Heart right ventricle (tissue), 16 donors: ENCODE measurements around the gene GCSAM. TPM values are rescaled to one million over a fixed set of nuclear protein-coding genes. Genes with fewer than 3 reads are reported as not detected.
A peak's percentile ranks its signal among the peaks of the same experiment; 100 is the strongest.

Source experiments
- ATAC-seq, 8 donors: fragments of 200-7000 bp; cut with Tn5 transposase; one replicate each; pipeline ENCODE4 v1.9.1; 2020; ENCODE audit warnings: mild to moderate bottlenecking in 8 of 8, moderate library complexity in 8 of 8, moderate number of reproducible peaks in 1 of 8
- DNase-seq, 2 donors: peaks; one replicate each; pipeline ENCODE4 v3.0.0-alpha.2; 2020
- H3K27ac ChIP-seq, 10 donors: fragments of 200-600 bp; sonication (generic) in 2 of 10; one replicate each; pipeline versions ENCODE4 v1.5.0 to v1.8.0; 2020 to 2022; ENCODE audit warnings: mild to moderate bottlenecking in 3 of 10
- H3K27me3 ChIP-seq, 7 donors: fragments of 200-600 bp; one replicate each; pipeline ENCODE4 v1.8.0; 2021 to 2022; ENCODE audit warnings: mild to moderate bottlenecking in 2 of 7
- H3K36me3 ChIP-seq, 9 donors: fragments of 200-600 bp; sonication (generic) in 1 of 9; one replicate each; pipeline versions ENCODE4 v1.5.0 to v1.8.0; 2020 to 2022; ENCODE audit warnings: mild to moderate bottlenecking in 2 of 9
- H3K4me1 ChIP-seq, 9 donors: fragments of 200-600 bp; sonication (generic) in 1 of 9; one replicate each; pipeline versions ENCODE4 v1.5.0 to v1.8.0; 2020 to 2022; ENCODE audit warnings: mild to moderate bottlenecking in 4 of 9
- H3K4me3 ChIP-seq, 10 donors: fragments of 200-600 bp; sonication (generic) in 2 of 10; one replicate each; pipeline versions ENCODE4 v1.5.0 to v1.8.0; 2020 to 2022; ENCODE audit warnings: mild to moderate bottlenecking in 7 of 10, moderate library complexity in 2 of 10
- H3K9me3 ChIP-seq, 11 donors: fragments of 200-600 bp in 10 of 11; sonication (generic) in 2 of 11; one replicate each; pipeline versions ENCODE4 v1.5.0 to v1.8.0; 2013 to 2022; ENCODE audit warnings: mild to moderate bottlenecking in 2 of 11, control low read depth in 1 of 11, moderate library complexity in 1 of 11
- WGBS, 2 donors: extraction: QIAGEN DNeasy Blood & Tissue Kit; methylation state at CpG; one replicate each; pipeline ENCODE4 v1.1.7; 2013; ENCODE audit warnings: inconsistent platforms in 1 of 2; 5-methylcytosine and 5-hydroxymethylcytosine counted together
- intact Hi-C, 10 donors: fragments of 100-400 bp; cut with DNase I; formaldehyde crosslinking; loops; one replicate each; pipeline versions ENCODE4 v1.11.1 to v1.14.2; 2022
- polyA plus RNA-seq, 2 donors: library from polyadenylated mRNA; stranded (reverse); fragments of 200-250 nt; gene quantifications; one replicate each; pipeline ENCODE4 v1.2.3, GENCODE V29; 2013
- total RNA-seq, 10 donors: library from RNA; stranded (reverse); fragmentation: NEBNext Ultra II Directional in 3 of 10; extraction: Animal tissue kit (Norgen Biotek cat#: 25700) in 3 of 10; gene quantifications; one replicate each; pipeline versions ENCODE4 v1.2.1 to v1.2.4, GENCODE V29; 2021 to 2023
- TF ChIP-seq, protein P1 (sequence below), 9 donors: fragments of 200-600 bp; sonication (generic) in 2 of 9; IDR thresholded peaks; one replicate each; pipeline versions ENCODE4 v1.5.0 to v1.8.0; 2021 to 2022; ENCODE audit warnings: antibody characterized with exemption in 9 of 9, mild to moderate bottlenecking in 5 of 9, moderate library complexity in 1 of 9
- donor health status: Arrhythmogenic right ventricular cardiomyopathy.
- donor health status: ischemic (EF 13 %, LVEDD 7.1; RV severe dilation, severe dysfunction).
- donor health status: healthy with polysubstance abuse.
- donor health status: DM: no; HTN: yes; CAD: no.
- donor health status: DM: no; HTN: no; CAD: no.
- donor health status: ischemic (EF 25% LVEDD 6.9; RV normal size, moderate dysfunction).
- donor health status: ischemic (EF 25% LVEDD 5.7; RV mildly dilated, moderate dysfunction).
- donor health status: healthy.
- donor health status: DM: yes; HTN: yes; CAD: no.
- donor health status: Ischemic cardiomyopathy.
- donor health status: ischemic (EF 35%, LVEDD 5.7; RV mildly dilated, moderate dysfunction).
- donor health status: nonischemic (EF 11% LVEDD 7.7; RV severe dilation, severe dysfunction).
- donor health status: DM: yes; HTN: yes; CAD: no.
- donor health status: PGD.
- donor health status: ischemic (EF 29% LVEDD 5.4; RV normal size, mild dysfunction).
- donor health status: nonischemic (EF 23%, LVEDD 6.1; RV moderate dilation, normal function).

GCSAM gene
- total and polyA plus RNA-seq, 12 donors: 0.04 to 0.62 (median 0.28) TPM; not detected in 7

DNA sequence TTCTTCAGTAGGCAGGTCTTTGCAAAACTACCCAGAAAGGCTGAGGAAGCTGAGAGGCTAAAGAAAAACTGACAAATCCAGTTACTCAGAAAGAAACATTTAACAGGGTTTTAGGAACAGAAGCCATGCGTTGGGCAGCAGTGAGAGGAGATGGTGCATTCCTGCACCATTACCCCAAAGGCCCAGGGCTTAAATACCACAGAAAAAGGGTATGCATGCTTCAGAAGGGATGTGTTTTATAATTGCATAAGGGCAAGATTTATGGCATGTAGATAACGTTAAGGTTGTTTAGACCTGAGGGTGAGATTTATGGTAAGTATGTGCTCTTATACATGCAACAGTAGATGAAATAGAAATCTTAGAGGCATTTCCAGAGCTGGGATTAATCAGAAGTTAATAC lies 36.9 kb downstream of the GCSAM start:
- H3K27ac ChIP-seq: no peak overlapping the region
- TF ChIP-seq, protein P1, sequence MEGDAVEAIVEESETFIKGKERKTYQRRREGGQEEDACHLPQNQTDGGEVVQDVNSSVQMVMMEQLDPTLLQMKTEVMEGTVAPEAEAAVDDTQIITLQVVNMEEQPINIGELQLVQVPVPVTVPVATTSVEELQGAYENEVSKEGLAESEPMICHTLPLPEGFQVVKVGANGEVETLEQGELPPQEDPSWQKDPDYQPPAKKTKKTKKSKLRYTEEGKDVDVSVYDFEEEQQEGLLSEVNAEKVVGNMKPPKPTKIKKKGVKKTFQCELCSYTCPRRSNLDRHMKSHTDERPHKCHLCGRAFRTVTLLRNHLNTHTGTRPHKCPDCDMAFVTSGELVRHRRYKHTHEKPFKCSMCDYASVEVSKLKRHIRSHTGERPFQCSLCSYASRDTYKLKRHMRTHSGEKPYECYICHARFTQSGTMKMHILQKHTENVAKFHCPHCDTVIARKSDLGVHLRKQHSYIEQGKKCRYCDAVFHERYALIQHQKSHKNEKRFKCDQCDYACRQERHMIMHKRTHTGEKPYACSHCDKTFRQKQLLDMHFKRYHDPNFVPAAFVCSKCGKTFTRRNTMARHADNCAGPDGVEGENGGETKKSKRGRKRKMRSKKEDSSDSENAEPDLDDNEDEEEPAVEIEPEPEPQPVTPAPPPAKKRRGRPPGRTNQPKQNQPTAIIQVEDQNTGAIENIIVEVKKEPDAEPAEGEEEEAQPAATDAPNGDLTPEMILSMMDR (IDR thresholded peaks at IDR 0.05): no peak
- peaks cover 4 to 34% (median 11%) of the 10 kb centered on the region in 9 donors for H3K4me1 ChIP-seq
- WGBS, 2 donors: 91 to 93% methylated on average over 2 of the region's 2 CpGs
- H3K27me3 ChIP-seq: peaks cover 0 to 31% (median 0%) of the 10 kb centered on the region in 7 donors
- H3K36me3 ChIP-seq: no peaks in the 10 kb centered on the region
- intact Hi-C loops: loop anchor here in 1 of 10 donors (5.0 kb wide), 1 partner anchor 1974 kb away; no protein-coding TSS in a partner anchor
- DNase-seq (no peak), ATAC-seq (no peak)
- H3K9me3 ChIP-seq: no peaks in the 10 kb centered on the region
- no peak overlapping the region for H3K4me3 ChIP-seq

DNA sequence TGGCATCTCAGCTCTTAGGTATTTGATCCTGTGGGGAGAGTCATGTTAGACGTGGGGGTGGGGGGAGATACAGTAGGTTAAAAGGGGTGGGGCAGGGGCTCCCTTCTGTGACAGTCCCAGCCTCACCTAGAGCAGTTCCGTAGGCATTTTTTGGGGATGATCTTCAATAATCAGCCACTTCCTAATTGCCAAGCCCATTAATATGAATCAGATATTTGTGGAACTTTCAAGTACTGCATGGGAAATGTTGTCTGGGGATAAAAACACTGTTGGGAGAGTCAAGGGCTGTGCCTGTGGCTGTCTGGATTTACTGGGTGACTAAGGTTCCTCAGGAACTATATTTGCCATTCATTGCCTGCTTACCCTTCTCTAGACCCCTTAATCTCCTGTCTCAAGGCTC lies 37.3 kb downstream of the GCSAM start:
- Histone ChIP-seq H3K27ac (no peak overlapping the region), H3K4me3 (no peak overlapping the region), H3K9me3 (no peaks in the 10 kb centered on the region), H3K4me1 (peaks cover 4 to 38% (median 15%) of the 10 kb centered on the region in 9 donors), H3K27me3 (peaks cover 0 to 33% (median 0%) of the 10 kb centered on the region in 7 donors), H3K36me3 (no peaks in the 10 kb centered on the region)
- intact Hi-C loops: loop anchor here in 1 of 10 donors (5.0 kb wide), 1 partner anchor 1973 kb away; no protein-coding TSS in a partner anchor
- ATAC-seq (no peak), DNase-seq (no peak)
- TF ChIP-seq, protein P1 (IDR thresholded peaks at IDR 0.05): no peak
- 50 to 71% methylated on average over 2 of the region's 2 CpGs for WGBS, 2 donors

DNA sequence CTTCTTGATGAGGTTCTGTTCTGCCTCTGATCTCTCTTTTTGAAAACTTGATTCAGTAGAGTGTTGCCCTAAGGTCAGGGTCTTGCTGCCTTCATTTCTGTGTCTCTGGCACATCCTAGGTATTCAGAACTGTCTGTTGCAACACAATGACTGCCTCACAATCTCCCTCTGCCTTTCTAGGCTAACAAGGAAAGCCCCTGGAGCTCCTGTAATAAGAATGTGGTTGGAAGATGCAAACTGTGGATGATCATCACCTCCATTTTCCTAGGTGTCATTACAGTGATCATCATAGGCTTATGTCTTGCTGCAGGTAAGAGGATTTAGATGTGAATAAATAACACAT lies 39.9 kb downstream of the GCSAM start:
- ATAC-seq (peak in 5 of 8 donors; percentile 4 to 20 (median 7)), DNase-seq (no peak)
- no peaks in the 10 kb centered on the region for H3K36me3 ChIP-seq
- H3K4me3 ChIP-seq: peak overlapping the region in 6 of 10 donors; percentile 2 to 31 (median 12)
- peaks cover 6 to 45% (median 22%) of the 10 kb centered on the region in 9 donors for H3K4me1 ChIP-seq
- TF ChIP-seq, protein P1 (IDR thresholded peaks at IDR 0.05): no peak
- H3K27ac ChIP-seq: peak overlapping the region; percentile 54 to 87 (median 76)
- H3K27me3 ChIP-seq: peaks cover 0 to 54% (median 0%) of the 10 kb centered on the region in 7 donors
- H3K9me3 ChIP-seq: no peaks in the 10 kb centered on the region
- intact Hi-C loops: no loop called here

DNA sequence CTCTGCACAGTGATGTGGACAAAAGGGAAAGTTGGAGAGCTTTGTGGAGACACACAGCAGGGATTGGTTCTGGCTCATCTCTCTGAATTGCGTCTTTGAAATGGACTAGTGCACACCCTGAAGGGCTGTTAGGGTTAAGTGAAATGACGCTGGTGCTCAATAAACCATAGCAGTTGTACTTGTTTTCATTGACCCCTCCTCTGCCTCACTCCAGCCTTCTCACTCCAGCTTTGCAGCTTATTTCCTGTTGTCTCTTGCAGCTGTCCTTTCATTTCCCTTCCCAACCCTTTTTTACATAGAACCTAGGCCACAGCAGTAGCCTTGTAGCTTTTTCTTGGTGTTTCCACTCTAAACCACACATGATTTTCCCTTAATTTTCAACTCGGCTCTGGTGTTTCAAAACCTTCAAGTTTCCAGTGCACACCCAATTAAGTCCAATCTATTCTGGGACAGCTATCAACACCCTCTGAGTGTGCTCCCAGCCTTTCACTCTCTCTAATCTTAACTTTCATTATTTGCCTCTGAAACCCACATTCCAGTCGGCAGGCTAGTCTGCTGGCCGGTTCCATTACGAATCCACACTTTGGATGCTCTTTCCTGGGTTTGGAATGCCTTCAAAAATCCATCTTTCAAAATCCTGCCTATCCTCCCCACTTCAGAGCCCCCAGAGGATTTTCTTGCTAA lies 40.4 kb downstream of the GCSAM start:
- H3K27me3 ChIP-seq: peaks cover 0 to 58% (median 0%) of the 10 kb centered on the region in 7 donors
- intact Hi-C loops: no loop called here
- peaks cover 6 to 44% (median 23%) of the 10 kb centered on the region in 9 donors for H3K4me1 ChIP-seq
- no peaks in the 10 kb centered on the region for H3K36me3 ChIP-seq
- TF ChIP-seq, protein P1 (IDR thresholded peaks at IDR 0.05): no peak
- peak overlapping the region; percentile 54 to 87 (median 76) for H3K27ac ChIP-seq
- no peaks in the 10 kb centered on the region for H3K9me3 ChIP-seq
- H3K4me3 ChIP-seq: peak overlapping the region in 6 of 10 donors; percentile 2 to 31 (median 13)
- peak; percentile 67 to 85 (median 80) for ATAC-seq
- no peak for DNase-seq
- WGBS, 2 donors: 16 to 30% methylated on average over 6 of the region's 6 CpGs
